Endometrial microvascular endothelial cells (primary cell): ENCODE data around the gene PSMD14. TPM values are rescaled to one million over a fixed set of nuclear protein-coding genes. Genes with fewer than 3 reads are reported as not detected.
"Not testable (repeated sequence)": the region's sequence is repeated elsewhere in the genome, so short reads cannot be mapped to it uniquely, and the experiment has no call there.

ENCODE experiments used
- in situ Hi-C: cut with HindIII; loops from 2 replicates; pipeline ENCODE4 v1.10.0; 2017; ENCODE audit warnings: low sequenced_read_pairs, low pct_unique_long_range_greater_than_20kb; ENCODE audit errors: inconsistent ontology term
- total RNA-seq: library from RNA; depleted of rRNA; stranded (reverse); fragments of >200 nt; gene quantifications from one replicate; pipeline ENCODE4 v1.2.3, GENCODE V29; 2015; ENCODE audit errors: inconsistent ontology term

The PSMD14 gene
- 108 TPM for total RNA-seq

DNA sequence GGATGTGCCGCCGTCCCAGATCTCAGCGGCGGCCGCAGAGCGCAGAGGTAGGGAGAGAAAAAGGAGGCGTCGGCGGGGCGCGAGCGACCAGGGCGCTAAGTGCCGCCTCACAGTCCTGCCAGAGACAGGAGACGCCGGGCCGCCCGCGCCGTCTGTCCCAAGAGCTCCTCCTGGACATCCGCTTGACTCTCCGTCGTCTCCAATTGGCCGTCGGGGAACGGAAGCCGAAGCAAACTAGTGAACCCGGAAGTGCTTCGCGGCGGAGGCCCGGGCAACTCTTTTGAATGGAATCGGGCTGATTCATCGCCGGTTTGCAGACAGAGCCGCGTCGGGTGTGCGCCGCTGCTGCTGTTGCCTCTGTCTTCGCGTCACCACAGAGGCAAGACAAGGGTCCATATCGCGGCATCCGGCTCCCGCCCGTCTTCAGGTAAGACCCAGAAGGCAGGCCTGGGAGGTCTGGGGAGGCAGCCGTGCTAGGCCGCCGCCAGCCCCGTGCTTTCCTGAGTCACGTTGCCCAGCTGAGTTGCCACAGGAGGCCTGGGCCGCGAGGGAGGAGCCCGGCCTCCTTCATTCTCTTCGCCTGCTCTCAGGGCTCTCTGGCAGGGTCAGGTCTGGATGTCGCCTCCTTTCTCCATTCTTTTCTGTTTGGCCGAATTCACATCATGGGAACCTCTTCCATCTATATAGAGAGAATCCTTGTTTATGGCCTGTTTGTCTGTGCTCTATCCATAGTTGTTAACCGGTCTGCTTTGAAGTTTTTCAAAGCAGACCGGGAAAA, at the start of gene PSMD14:
Gene PSMD14 (plus strand): TSS at position 248 of the 778 bp plus-strand sequence. CDS start 10,401 bp downstream, outside the sequence.
- in situ Hi-C loops, result no loop called here

DNA sequence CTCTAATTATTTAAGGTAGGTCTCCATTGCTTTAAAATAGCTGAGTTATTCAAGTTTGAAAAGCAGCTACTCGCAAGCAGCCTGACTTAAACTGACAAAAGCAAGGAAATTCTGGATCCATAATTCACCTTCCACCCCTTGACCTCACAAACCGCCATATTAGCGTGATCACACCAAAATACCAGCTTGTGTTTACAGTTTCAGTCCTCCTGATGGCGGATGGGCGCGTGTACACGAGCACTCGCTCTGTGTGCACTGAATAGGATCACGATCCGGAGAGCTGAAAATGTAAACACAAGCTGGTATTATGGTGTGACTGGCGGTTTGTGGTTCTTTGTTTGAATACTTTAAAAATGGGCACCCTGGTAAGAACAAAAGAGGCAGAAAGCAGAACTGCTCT, 42.4 kb upstream of the PSMD14 start:
- in situ Hi-C loops, result no loop called here

DNA sequence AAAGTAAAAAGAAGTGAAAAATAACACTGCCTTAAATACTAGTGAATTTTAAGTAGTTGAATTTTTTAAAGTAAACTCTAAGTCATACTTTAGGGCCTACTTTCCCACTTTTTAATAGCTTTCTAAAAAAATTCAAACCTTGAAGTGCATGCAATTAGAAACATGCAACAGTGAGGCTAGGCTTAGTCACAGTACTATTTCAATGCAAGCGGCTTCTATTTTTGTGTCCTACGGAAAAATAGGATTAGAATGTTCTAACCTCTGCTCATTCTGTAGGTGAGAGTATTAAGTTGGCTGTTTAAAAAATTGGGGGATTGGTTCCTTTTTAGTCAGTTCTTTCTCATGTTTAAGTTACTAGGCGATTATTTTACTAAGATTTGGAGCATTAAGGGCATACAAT, 39.1 kb upstream of the PSMD14 start:
- in situ Hi-C loops, result no loop called here

DNA sequence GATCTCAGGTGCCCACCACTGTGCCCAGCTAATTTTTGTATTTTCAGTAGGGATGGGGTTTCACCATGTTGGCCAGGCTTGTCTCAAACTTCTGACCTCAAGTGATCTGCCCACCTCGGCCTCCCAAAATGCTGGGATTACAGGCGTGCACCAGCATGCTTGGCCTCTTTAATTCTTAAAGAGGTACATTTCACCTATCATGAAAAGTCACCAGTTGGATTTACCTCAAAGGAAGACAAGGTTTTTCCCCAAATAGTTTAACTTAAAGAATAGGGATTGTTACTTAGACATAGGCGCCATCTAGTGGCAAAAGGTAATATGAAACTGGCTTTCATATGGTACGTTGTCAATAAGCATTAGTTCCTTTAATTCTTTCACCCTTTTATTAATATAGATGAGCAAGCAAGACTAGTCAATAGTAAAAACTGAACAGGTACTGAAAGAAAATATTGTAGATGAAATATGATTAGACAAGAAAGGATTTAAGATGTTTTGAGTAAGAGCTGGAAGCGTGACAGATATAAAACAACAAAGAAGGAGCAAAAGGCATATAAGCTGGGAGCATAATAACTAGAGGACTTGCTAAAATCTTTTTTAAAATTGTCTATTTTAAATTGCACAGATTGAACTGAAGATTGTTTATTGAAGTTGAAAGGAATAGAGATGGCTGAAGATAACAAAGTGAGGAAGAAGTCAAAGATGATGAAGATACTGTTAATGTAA, 35.0 kb upstream of the PSMD14 start:
- in situ Hi-C loops, result no loop called here

DNA sequence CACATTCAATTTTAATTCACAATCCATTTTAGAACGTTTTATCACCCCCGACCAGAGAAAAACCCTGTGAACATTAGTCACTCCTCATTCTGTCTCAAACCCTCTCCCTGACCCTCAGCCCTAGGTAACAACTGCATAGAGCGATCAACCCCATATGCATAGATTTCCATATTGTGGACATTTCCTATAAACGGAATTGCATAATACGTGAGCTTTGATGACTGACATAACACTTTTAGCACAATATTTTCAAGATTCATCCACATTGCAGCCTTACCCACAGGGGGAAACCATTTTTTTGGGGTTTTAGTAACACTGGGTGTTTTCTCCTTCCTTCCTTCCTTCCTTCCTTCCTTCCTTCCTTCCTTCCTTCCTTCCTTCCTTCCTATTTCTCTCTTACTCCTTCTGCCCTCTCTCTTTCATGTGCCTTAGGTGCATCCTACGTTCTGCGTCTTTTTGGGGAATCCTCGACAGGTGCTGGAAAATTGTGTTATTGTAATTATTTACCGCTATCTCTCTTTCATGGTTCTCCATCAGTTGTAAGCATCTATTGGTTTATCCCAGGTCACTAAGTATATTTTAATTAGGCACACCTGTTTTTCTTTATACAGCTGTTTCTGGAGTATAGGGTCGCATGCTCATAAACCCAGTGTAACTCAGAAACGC, 29.5 kb upstream of the PSMD14 start:
- in situ Hi-C loops, result not testable (repeated sequence)

DNA sequence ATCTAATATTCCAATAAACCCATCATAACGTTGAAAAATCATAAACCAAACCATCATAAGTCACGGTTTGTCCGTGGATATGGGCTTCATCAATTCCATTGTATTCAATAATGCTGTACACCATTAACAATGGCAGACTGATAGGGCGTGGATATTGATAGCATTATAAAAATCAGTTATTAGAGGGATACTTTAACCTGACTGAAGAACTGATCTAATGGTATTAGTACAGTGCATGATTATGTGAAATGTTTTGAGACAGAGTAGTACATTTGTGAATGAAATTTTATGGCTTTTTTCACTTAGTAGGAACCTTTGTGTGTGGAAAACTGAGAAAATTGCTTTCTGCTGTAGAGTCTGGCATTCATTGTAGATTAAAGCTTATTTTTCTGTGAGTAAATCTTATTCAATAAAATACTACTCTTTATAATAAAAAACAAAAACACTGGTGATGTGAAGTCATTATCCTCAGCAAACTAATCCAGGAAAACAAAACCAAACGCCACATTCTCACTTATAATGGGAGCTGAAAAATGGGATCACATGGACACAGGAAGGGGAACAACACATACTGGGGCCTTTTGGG, 28.9 kb upstream of the PSMD14 start:
- in situ Hi-C loops, result not testable (repeated sequence)

DNA sequence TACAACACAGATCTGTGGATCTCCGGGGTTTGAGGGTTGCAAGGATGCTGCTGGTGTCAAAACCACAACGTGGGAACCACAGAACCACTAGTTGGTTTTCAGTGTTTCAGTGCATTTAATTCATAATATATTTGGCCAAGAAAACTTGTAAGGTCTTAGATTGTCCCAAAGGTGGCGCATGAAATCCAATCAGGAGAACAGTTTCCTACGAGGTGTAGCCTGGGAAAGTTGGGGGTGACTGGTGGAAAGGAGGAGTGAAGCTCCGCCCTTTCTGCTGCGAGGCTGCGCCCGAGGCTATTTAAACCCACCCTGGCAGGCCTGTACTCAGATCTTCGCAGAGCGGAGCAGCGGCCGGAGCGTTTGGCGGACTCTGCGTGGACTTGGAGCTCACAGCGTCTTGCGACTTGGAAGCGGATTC, 27.3 kb upstream of the PSMD14 start:
- in situ Hi-C loops, result not testable (repeated sequence)

DNA sequence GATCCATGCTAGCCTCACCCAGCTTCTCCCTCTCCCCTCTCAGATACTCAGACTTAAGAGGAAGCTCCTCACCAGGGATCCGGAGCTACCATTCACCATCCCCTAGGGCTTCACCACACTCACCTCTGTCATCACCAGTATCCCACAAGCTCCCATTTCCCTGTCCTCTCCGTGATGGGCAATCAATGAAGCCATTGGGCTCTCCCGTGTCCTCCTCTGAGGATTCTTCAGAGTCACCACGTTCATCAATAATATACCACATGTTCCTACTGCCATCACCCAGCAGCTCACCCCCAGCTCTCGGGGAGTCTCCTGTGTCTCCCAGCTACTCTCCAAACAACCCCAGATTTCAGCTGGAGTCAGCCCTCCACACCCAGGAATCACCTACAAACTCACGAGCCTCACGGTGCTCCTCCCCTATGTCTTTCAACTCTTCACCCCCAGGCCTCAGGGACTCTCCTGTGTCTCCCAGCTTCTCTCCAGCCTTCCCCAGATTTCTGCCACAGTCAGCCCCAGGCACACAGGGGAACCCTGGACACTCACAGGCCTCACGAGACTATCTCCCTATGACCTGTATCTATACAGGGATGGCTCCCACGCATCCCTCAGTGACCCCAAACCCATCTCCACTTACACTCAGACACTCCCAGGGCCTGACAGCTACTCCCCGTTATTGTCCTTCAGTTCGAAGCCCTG, 26.5 kb upstream of the PSMD14 start:
- in situ Hi-C loops, result not testable (repeated sequence)

DNA sequence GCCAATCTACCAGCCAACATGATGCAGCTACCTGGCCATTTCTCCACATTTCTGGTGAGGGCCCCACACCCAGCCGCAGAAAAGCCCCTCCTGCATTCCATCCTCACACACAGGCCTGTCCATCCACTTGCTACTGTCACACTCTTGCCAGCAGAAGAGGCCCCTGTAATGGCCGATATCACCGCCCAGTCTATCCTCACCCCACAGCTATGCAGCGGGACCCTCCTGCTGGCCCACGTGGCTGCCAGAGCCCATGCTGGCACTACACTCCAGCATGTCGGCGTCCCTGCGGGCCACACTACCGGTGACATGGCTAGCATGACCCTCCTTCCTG, 25.9 kb upstream of the PSMD14 start:
- in situ Hi-C loops, result not testable (repeated sequence)

DNA sequence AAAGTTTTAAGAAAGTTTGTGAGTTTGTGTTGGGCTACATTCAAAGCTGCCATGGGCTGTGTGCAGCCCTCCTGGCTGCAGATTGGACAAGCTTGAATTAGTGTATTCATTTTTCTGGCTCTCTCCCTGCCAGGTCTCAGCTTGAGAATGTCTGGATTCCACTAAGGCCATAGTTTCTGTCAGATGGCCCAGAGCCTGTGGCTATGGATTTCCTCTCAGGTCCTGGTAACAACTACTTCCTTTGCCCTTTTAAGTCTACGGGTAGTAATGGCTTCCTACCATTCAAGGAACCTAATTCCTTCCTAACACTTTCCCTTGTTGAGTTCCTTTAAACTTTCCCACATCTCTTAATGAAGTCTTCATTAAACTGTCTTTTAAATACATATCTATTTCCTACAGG, 24.3 kb upstream of the PSMD14 start:
- in situ Hi-C loops, result no loop called here

DNA sequence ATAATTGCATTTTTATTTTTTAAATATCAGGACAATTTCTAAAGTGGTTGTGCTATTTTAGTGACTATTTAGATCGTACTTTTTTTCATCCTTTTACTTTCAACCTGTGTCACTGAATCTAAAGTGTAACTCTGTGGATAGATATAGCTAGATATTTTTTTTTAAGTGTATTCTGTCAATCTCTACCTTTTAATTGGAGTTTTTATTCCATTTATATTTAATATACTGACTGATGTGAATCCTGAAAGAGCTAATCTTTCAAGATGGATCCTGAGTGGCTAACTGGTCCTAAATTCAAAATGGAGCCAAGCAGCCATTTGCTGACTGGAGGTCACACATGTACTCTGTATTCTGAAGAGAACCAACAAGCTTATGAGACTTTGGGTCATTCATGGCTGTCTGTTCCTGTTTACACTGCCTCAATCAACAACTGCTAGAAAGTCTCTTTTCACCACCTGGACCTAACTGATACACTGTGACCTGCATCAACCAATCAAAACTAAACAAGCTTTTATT, 4.6 kb upstream of the PSMD14 start:
- in situ Hi-C loops, result no loop called here

DNA sequence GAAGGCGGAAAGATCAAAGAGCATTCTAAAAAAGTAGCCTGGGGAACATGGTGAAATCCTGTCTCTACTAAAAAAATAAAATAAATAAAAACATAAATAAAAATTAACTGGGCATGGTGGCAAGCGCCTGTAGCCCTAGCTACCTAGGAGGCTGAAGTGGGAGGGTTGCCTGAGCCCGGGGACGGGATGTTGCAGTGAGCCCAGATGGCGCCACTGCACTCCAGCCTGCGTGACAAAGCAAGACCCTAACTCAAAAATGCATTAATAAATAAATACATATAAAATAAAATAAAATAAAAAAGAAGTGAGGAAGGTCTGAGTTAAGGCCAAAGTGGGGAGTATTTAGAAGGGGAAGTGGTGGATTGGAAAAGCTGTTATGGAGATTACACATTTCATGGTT, 1.3 kb upstream of the PSMD14 start:
- in situ Hi-C loops, result no loop called here

DNA sequence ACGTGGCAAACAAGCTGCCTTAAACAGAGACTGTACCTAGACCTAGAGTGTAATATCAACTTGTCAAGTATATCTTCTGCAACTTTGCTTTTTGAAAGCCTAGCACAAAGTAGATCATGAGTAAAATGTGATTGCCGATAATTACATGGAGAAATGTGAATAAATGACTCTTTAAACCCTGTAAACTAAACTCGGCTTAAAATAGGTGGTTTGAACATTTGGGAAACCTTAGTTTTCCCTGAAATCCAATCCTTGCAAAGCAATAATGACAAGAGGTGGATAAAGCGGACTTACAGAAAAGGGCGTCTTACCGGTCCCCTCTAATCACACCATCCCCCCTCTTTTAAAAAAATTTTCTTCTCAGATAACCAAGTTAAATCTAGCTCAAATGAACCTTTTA, 549 bp upstream of the PSMD14 start:
- in situ Hi-C loops, result no loop called here

DNA sequence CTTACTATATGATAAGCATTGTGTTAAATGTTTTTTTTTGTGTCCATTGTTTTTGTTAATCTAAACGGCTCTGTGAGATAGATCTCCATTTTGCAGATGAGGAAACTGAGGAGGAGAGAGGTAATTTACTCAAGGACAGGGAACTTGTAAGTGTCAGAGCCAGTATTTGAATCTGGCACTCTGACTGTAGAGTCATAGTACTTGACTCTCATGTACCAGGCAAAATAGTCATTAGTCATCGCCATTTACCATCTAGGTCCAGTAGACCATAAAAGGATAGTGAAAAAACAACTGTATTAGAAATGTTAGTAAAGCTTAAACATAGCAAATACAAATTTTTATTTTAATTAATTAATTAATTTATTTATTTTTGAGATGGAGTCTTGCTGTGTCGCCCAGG, 4.8 kb downstream of the PSMD14 start:
- in situ Hi-C loops, result no loop called here

DNA sequence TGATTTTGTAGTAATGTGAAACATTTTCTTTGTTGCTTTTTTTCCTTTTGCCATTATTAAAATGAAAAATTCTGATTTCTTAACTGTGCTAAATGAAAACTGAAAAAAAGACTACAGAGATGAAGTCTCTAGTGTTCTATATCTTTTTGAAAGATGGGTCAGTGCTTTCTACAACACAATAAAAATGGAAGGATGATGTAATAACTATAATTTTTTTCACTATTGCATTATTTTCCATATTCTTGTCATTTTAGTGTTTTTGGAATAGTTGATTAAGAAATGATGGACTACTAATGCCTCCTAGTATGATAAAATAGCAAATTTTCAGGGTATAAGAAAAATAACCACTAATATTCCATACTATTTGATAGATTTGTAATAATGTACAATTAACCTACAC, 7.2 kb downstream of the PSMD14 start:
- in situ Hi-C loops, result no loop called here

DNA sequence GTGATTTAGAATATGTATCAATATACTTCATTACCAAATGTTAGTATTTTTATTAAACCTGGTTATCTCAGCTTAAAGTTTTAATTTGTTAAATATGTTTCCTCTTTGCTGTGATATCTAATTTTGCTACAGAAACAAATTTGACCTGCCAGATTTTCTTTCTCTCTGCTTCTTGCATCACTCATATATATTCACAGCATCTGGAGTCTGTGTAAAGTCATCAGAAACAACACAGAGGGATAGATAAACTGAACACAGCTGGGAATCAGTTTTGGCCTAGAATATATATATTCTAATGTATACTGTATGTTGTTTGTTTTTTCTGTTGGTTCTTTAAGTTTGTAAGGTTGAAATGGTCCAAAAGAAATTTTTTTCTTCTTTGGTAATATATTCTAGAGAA, 8.5 kb downstream of the PSMD14 start:
- in situ Hi-C loops, result no loop called here

DNA sequence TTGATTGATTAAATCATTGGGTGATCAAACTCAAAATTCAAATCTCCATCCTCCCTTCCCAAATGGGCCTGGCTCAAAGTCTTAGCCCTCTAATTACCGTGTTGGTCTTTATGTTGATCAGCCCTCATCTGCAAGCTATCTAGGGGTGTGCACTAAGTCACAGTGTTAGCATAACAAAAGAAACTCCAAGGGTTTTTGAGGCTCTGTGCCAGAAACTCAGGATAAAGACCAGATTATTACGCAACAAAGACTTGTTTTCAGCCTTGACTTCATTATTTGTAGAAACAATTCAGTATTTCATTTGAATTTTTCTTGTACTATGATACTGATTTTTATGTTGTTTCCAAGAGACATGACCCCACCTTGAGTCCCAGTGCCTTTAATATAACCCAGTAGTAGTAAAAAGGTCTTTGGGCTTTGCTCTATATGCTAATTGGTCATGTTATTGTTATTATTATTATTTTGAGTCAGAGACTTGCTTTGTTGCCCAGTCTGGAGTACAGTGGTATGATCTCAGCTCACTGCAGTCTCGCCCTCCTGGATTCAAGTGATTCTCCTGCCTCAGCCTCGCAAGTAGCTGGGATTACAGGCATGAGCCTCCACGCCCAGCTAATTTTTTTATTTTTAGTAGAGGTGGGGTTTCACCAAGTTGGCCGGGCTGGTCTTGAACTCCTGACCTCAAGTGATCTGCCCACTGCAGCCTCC, 13.9 kb downstream of the PSMD14 start:
- in situ Hi-C loops, result no loop called here

DNA sequence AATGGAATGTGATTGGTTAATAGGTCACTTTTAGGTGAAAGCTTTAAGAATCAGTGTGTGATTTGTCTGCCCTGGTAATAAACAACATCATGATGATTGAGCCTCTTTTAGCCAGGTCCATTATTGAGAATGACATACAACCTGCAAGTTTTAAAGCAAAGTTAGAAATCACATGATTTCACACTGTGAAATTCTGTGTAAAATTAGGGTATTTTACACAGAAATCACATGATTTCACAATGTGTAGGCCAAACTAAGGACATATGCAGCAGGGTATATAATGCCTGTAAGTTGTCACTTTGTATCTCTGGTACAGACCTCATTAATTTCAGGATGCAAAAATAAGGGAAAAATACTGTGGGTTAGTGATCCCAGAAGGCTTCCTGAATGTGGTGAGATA, 16.7 kb downstream of the PSMD14 start:
- in situ Hi-C loops, result no loop called here
